HL-60/S4 treated with phorbol 12-myristate 13-acetate at 8.2 ng/mL for 4 days and 3 days (cell line): ENCODE results near the gene GRIK2.

ENCODE experiments used
- in situ Hi-C: fragments of 300-500 bp; cut with MboI; formaldehyde crosslinking; loops from 2 replicates; pipeline ENCODE4 v1.15.0; 2022; ENCODE audit warnings: low sequenced_read_pairs

The GRIK2 gene

GRCh38 chr6:101776919-101777350, 383.4 kb downstream of the GRIK2 start:
- in situ Hi-C loops: no loop called here

GRCh38 chr6:101777646-101778045, 384.1 kb downstream of the GRIK2 start:
- in situ Hi-C loops: no loop called here

GRCh38 chr6:101779051-101779844, 385.7 kb downstream of the GRIK2 start:
- in situ Hi-C loops: no loop called here

GRCh38 chr6:101783287-101783686, 389.8 kb downstream of the GRIK2 start:
- in situ Hi-C loops: no loop called here

- in situ Hi-C loops: no loop called here
These were observed 390.6 kb downstream of the GRIK2 start for GRCh38 chr6:101784094-101784493.

- in situ Hi-C loops: no loop called here
These were observed 406.0 kb downstream of the GRIK2 start for GRCh38 chr6:101799531-101799930.

GRCh38 chr6:101800598-101800997, 407.1 kb downstream of the GRIK2 start:
- in situ Hi-C loops: no loop called here

GRCh38 chr6:101803136-101803535, 409.6 kb downstream of the GRIK2 start:
- in situ Hi-C loops: no loop called here

- in situ Hi-C loops: no loop called here
These were observed 412.7 kb downstream of the GRIK2 start for GRCh38 chr6:101806241-101806640.

- in situ Hi-C loops: no loop called here
These were observed 417.6 kb downstream of the GRIK2 start for GRCh38 chr6:101811108-101811507.

GRCh38 chr6:101816716-101817115, 423.2 kb downstream of the GRIK2 start:
- in situ Hi-C loops: no loop called here

GRCh38 chr6:101818051-101818450, 424.5 kb downstream of the GRIK2 start:
- in situ Hi-C loops: no loop called here

- in situ Hi-C loops: no loop called here
These were observed 431.2 kb downstream of the GRIK2 start for GRCh38 chr6:101824551-101825345.

GRCh38 chr6:101826269-101826668, 432.8 kb downstream of the GRIK2 start:
- in situ Hi-C loops: no loop called here

GRCh38 chr6:101826678-101827077, 433.2 kb downstream of the GRIK2 start:
- in situ Hi-C loops: no loop called here

GRCh38 chr6:101830501-101831031, 437.1 kb downstream of the GRIK2 start:
- in situ Hi-C loops: no loop called here

GRCh38 chr6:101832371-101832770, 438.9 kb downstream of the GRIK2 start:
- in situ Hi-C loops: no loop called here

GRCh38 chr6:101840100-101840499, 446.6 kb downstream of the GRIK2 start:
- in situ Hi-C loops: no loop called here

GRCh38 chr6:101845172-101845571, 451.7 kb downstream of the GRIK2 start:
- in situ Hi-C loops: no loop called here

GRCh38 chr6:101845621-101846020, 452.1 kb downstream of the GRIK2 start:
- in situ Hi-C loops: no loop called here

GRCh38 chr6:101847690-101848089, 454.2 kb downstream of the GRIK2 start:
- in situ Hi-C loops: no loop called here

GRCh38 chr6:101851911-101852310, 458.4 kb downstream of the GRIK2 start:
- in situ Hi-C loops: no loop called here
